Smooth muscle cell (in vitro differentiated cells): ENCODE measurements around the gene B4GALNT1. TPM values are rescaled to one million over a fixed set of nuclear protein-coding genes. Genes with fewer than 3 reads are reported as not detected.
"Not testable (repeated sequence)": the region's sequence is repeated elsewhere in the genome, so short reads cannot be mapped to it uniquely, and the experiment has no call there.

Experiments used
- DNase-seq: peaks from one replicate; lab custom pipeline; 2025; ENCODE audit not compliant: unreplicated experiment; lab: John Stamatoyannopoulos, UW
- H2AFZ ChIP-seq: fragments of 200-600 bp; sonication (generic); 2 replicates; pipeline ENCODE4 v1.6.0; 2016; ENCODE audit warnings: antibody characterized with exemption, low read depth, mild to moderate bottlenecking
- H3F3A ChIP-seq: fragments of 200-600 bp; sonication (generic); 2 replicates; pipeline ENCODE4 v1.6.0; 2017; ENCODE audit warnings: antibody characterized with exemption, low read depth
- H3K27ac ChIP-seq: fragments of 200-600 bp; sonication (generic); 2 replicates; pipeline ENCODE4 v1.5.1; 2016; ENCODE audit warnings: low read depth, mild to moderate bottlenecking
- H3K27me3 ChIP-seq: fragments of 200-600 bp; sonication (generic); 2 replicates; pipeline ENCODE4 v1.6.1; 2016; ENCODE audit warnings: low read depth, mild to moderate bottlenecking
- H3K36me3 ChIP-seq: fragments of 200-600 bp; sonication (generic); 2 replicates; pipeline ENCODE4 v1.5.1; 2016; ENCODE audit warnings: low read depth
- H3K4me1 ChIP-seq: fragments of 200-600 bp; sonication (generic); 2 replicates; pipeline ENCODE4 v1.5.1; 2016; ENCODE audit warnings: low read depth
- H3K4me2 ChIP-seq: fragments of 200-600 bp; sonication (generic); 2 replicates; pipeline ENCODE4 v1.6.0; 2016; ENCODE audit warnings: mild to moderate bottlenecking
- H3K4me3 ChIP-seq: fragments of 200-600 bp; sonication (generic); 2 replicates; pipeline ENCODE4 v1.5.1; 2016; ENCODE audit warnings: mild to moderate bottlenecking
- H3K79me2 ChIP-seq: fragments of 200-600 bp; sonication (generic); 2 replicates; pipeline ENCODE4 v1.6.0; 2016; ENCODE audit warnings: low read depth, mild to moderate bottlenecking
- H3K9ac ChIP-seq: fragments of 200-600 bp; sonication (generic); 2 replicates; pipeline ENCODE4 v1.6.0; 2016; ENCODE audit warnings: low read depth
- H3K9me3 ChIP-seq: fragments of 200-600 bp; sonication (generic); replicated peaks from 2 replicates; pipeline ENCODE4 v1.5.1; 2016; ENCODE audit warnings: low read depth
- H4K20me1 ChIP-seq: fragments of 200-600 bp; sonication (generic); 2 replicates; pipeline ENCODE4 v1.6.0; 2016; ENCODE audit warnings: low read depth
- CTCF ChIP-seq: fragments of 200-600 bp; sonication (generic); IDR thresholded peaks from 2 replicates; pipeline ENCODE4 v1.5.1; 2017; ENCODE audit warnings: borderline replicate concordance, mild to moderate bottlenecking, antibody characterized with exemption; ENCODE audit not compliant: insufficient read depth, poor library complexity, severe bottlenecking
- WGBS: methylation state at CpG from one replicate; pipeline ENCODE4 v1.1.7; 2016; ENCODE audit warnings: low lambda C conversion rate; 5-methylcytosine and 5-hydroxymethylcytosine counted together
- polyA plus RNA-seq: library from polyadenylated mRNA; unstranded; fragments of >200 nt; fragmentation: Nextera tagmentation; extraction: Ambion mirVana; gene quantifications from 2 replicates; pipeline ENCODE4 v1.2.1, GENCODE V29; 2016
- total RNA-seq: library from RNA; depleted of rRNA; stranded (reverse); fragments of >200 nt; gene quantifications from 2 replicates; pipeline ENCODE4 v1.2.3, GENCODE V29; 2014

B4GALNT1 gene
- total and polyA plus RNA-seq, 2 experiments from 2014 or later = 1.8 to 5.6 TPM

DNA sequence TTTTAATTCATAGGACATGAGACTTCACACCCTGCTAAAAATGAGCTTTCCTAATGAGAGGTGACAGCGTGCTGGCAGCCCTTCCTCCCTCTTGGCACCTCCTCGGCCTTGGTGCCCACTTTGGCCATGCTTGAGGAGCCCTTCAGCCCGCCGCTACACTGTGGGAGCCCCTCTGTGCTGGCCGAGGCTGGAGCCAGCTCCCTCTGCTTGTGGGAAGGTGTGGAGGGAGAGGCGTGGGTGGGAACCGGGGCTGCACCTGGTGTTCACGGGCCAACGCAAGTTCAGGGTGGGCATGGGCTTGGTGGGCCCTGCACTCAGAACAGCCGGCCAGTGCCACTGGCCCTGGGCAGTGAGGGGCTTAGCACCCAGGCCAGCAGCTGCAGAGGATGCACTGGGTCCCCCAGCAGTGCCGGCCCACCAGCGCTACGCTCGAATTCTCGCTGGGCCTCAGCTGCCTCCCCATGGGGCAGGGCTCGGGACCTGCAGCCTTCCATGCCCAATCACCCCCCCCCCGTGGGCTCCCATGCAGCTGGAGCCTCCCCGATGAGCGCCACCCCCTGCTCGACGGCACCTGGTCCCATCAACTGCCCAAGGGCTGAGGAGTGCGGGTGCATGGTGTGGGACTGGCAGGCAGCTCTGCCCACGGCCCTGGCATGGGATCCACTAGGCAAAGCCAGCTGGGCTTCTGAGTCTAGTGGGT lies 22.7 kb upstream of the B4GALNT1 start:
- 84% methylated on average over 17 of the region's 23 CpGs for WGBS
- no peak for TF ChIP-seq CTCF
- no peaks in the 10 kb centered on the region for H3F3A ChIP-seq

GRCh38 chr12:57654042-57654441 lies 21.0 kb upstream of the B4GALNT1 start:
- no peak for TF ChIP-seq CTCF
- H3K4me3 ChIP-seq = no peak overlapping the region
- no peak for DNase-seq
- 56% methylated on average over 3 of the region's 3 CpGs for WGBS
- no peaks in the 10 kb centered on the region for H3K79me2 ChIP-seq
- no peaks in the 10 kb centered on the region for H3K36me3 ChIP-seq
- no peaks in the 10 kb centered on the region for H4K20me1 ChIP-seq
- H3F3A ChIP-seq = no peaks in the 10 kb centered on the region
- H3K9ac ChIP-seq = no peak overlapping the region
- no peaks in the 10 kb centered on the region for H3K27me3 ChIP-seq
- no peak overlapping the region for H3K27ac ChIP-seq
- no peaks in the 10 kb centered on the region for H3K4me1 ChIP-seq
- H3K9me3 ChIP-seq = no peaks in the 10 kb centered on the region
- no peak overlapping the region for H2AFZ ChIP-seq
- H3K4me2 ChIP-seq = no peak overlapping the region

More for the DNA sequence above, 22.7 kb upstream of the B4GALNT1 start:
- Histone ChIP-seq H3K79me2 (no peaks in the 10 kb centered on the region), H3K9me3 (no peaks in the 10 kb centered on the region), H4K20me1 (no peaks in the 10 kb centered on the region), H3K27ac (no peak overlapping the region), H3K4me2 (no peak overlapping the region), H3K9ac (no peak overlapping the region), H3K36me3 (no peaks in the 10 kb centered on the region), H3K27me3 (no peaks in the 10 kb centered on the region), H3K4me3 (no peak overlapping the region), H2AFZ (no peak overlapping the region), H3K4me1 (no peaks in the 10 kb centered on the region)
- no peak for DNase-seq

- H2AFZ ChIP-seq, H3K9me3 ChIP-seq, H4K20me1 ChIP-seq, H3K4me3 ChIP-seq, H3K9ac ChIP-seq, H3K27ac ChIP-seq, H3K4me1 ChIP-seq, H3K36me3 ChIP-seq, DNase-seq, H3F3A ChIP-seq, H3K79me2 ChIP-seq, H3K27me3 ChIP-seq, H3K4me2 ChIP-seq: not testable (repeated sequence)
- WGBS = 95% methylated on average over 7 of the region's 15 CpGs
Observed at GRCh38 chr12:57646659-57647049, 13.7 kb upstream of the B4GALNT1 start.

DNA sequence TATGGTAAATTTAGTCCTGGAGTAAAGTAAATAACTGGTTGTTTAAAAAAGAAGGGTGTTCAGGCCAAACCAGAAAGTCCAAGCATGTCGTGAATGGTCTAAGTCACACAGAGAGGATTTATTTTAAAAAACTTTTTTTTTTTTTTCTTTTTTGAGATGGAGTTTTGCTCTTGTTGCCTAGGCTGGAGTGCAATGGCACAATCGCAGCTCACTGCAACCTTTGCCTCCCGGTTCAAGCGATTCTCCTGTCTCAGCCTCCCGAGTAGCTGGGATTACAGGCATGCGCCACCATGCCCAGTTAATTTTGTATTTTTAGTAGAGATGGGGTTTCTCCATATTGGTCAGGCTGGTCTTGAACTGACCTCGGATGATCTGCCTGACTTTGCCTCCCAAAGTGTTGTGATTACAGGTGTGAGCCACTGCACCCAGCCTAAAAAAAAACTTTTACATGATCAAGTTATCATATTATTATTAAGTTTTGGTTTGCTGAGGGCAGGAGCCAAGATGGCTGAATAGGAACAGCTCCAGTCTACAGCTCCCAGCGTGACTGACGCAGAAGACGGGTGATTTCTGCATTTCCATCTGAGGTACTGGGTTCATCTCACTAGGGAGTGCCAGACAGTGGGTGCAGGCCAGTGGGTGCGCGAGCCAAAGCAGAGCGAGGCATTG lies 13.1 kb upstream of the B4GALNT1 start:
- H3K9me3 ChIP-seq, H4K20me1 ChIP-seq, H3K79me2 ChIP-seq, H3K27me3 ChIP-seq, H3K36me3 ChIP-seq, H3K4me1 ChIP-seq, H3K27ac ChIP-seq, H2AFZ ChIP-seq, DNase-seq, H3K4me3 ChIP-seq, H3K9ac ChIP-seq, H3F3A ChIP-seq, H3K4me2 ChIP-seq: not testable (repeated sequence)
- 52% methylated on average over 10 of the region's 13 CpGs for WGBS
